GM19099 (cell line): ENCODE results near the gene RFX1.

ENCODE experiments used
- POLR2A ChIP-seq: IDR thresholded peaks from 3 replicates; pipeline ENCODE4 v1.6.1; 2011; ENCODE audit warnings: low read depth; ENCODE audit not compliant: insufficient read length; ENCODE audit errors: extremely low read depth

RFX1 gene

DNA sequence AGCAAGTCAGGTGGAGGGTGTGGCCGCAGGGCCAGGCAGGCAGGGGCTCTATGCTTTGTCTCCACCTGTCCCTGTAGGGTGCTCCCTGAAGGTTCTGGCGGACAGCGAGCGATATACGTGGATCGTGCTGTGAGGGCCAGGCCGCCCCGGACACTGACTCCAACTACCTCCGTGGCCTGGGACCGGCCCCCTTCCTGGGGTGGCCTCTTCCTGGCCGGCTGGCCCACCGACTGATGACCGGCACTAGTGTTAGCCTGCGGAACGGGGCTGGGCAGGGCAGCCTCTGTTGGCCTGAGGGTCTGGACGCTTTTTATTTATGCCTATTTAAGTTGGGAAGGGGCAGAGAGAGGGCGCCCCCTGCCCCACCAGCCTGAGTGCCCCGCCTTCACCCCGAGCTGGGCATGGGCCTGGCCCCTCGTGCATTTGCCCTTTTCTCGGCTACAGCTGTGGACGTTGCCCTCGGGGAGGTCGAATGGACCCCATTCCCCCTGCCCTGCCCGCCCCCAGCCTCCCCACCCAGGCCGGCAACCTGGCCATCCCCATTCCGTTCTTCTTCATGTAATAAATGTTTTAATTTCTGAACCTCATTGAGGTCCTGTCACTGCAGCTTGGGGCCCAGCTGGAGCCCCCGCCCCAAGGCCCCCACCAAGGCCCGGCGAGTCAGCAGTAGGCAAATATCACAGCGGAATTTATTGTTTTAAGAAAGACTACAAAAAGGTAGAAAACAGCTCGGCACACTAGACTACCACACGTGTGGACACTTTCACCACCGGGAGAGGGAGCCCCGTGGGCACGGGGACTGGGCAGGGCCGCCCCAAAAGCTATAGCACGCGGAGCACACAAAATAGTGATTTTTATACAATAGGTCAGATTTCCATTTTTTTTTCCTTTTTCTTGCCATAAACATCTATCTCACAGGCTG is 45.0 kb downstream of the RFX1 start:
- TF ChIP-seq POLR2A: no peak

DNA sequence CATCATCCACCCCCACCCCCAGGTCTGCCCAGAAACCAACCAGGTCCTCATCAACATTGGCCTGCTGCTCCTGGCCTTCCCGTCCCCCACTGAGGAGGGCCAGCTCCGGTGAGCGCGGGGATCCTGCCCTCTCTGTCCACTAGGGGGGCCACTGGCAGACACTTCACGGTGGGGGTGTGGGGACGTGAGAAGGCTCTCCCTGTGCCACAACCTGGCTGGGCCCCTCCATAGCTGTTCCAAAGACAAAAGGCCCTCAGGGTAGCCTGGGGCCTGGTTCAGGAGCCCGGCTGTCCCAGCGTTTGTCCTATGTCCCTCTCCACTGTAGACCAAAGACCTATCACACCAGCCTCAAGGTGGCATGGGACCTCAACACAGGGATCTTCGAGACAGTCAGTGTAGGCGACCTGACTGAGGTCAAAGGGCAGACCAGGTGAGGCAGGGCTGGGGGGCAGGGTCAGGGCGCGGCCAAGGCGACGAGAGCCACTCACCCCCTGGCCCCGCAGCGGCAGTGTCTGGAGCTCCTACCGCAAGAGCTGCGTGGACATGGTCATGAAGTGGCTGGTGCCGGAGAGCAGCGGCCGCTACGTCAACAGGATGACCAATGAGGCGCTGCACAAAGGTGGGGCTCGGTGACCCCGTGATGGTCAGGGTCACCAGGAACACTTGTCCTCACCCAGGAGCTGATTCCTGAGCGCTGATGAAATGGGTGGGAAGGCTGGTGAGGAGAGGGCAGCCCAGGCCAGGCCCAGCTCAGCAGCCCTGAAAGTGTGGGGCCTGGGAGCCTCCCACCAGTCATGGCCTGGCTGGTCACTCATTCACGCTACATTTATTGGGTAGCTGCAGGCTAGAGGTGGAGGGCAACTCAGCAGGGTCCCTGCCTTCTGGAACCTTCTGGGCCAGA is 45.9 kb downstream of the RFX1 start:
- TF ChIP-seq POLR2A: no peak

DNA sequence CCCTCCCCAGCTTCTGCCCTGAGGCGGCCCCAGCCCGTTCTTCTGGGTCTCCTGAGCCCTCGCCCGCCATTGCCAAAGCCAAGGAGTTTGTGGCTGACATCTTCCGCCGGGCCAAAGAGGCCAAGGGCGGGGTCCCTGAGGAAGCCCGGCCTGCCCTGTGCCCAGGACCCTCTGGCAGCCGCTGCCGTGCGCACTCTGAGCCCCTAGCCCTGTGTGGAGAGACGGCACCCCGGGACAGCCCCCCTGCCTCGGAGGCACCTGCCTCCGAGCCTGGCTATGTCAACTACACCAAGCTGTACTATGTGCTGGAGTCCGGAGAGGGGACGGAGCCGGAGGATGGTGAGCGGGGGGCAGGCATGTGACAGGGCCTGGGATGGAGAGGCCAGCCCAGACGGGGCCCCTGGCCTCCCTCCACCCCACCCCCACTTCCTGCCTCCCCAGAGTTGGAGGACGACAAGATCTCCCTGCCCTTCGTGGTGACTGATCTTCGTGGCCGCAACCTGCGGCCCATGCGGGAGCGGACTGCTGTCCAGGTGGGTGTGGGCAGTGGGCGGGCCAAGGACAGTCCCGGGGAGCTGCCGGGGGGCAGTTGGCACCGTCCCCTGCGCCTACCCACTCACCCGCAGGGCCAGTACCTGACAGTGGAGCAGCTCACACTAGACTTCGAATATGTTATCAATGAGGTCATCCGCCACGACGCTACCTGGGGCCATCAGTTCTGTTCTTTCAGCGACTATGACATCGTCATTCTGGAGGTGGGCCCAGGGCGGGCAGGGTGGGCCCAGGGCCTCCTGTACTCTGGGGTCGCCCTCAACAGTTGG is 46.8 kb downstream of the RFX1 start:
- no peak for TF ChIP-seq POLR2A

DNA sequence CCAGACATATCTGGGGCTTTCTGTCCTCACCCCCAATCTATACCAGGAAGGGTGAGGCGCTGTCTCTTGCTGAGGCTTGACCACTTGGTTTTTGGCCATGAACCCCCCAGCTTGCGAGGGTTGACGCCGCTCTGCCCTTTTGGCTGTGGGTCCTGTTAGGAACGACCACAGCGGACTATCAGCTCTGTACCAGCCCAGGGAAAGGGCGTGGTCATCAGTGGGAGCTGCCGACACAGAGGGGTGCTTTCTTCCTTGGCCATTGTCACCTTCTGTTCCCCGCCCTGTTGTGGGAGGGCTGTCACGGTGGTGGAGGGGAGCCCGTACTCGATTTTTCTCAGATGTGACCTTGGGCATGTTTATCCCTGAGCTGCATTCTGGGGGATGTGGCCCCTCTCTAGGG is 48.1 kb downstream of the RFX1 start:
- no peak for TF ChIP-seq POLR2A

DNA sequence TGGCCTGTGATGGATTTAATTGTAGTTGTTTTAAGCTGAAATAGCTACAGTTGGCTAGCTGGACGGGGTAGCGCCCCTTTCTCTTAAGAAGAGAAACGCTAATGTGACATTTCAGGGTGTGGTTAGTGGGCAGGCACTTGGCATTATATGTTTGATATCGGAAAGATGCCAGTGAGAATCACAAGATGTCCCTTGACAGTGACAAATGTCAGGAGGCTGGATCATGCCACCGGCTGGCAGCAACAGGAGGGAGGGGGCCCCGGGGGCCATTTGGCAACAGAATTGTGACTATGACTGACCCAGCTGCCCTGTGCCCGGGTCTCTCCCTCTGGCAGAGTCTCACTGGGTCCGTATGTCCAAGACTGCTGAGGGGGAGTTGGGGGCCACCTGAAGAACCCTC is 49.1 kb downstream of the RFX1 start:
- TF ChIP-seq POLR2A: no peak

DNA sequence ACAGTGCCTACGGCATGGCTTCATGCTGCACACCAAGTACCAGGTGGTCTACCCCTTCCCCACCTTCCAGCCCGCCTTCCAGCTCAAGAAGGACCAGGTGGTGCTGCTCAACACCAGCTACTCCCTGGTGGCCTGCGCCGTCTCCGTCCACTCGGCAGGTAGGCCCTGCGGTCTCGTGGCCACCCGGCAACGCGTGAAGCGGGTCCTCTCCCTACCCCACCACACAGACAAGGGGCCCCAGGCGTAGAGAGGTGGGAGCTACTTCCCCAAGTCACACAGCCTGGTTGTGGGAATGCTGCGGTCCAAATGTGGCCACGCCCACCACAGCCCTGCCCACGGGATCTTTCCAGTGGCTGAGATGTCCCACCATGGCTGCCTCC is 49.8 kb downstream of the RFX1 start:
- no peak for TF ChIP-seq POLR2A

DNA sequence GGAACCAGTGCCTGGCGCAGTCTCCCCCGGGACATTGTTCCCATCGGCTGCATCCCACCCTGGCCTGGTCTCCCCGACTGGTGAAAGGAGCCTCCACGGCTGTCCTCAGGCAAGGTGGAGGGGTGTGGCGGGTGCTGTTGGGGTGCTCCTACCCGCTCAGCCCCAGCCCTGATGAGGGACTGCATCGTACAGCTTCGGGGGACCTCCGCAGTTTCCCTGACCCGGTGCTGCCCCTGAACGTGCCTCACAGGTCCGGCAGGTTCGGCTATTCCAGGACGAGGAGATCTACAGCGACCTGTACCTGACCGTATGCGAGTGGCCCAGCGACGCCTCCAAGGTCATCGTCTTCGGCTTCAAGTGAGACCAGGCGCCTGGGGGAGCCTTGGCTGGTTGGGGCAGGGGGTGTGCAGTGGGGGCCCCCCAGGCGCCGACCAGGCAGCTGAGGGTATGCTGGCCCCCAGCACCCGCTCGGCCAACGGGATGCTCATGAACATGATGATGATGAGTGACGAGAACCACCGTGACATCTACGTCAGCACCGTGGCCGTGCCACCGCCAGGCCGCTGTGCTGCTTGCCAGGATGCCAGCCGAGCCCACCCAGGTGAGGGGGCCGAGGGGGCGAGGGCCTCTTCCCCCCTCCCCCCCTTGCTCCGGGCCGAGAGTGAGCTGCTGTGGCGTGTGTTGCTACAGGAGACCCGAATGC is 50.3 kb downstream of the RFX1 start:
- TF ChIP-seq POLR2A: no peak

DNA sequence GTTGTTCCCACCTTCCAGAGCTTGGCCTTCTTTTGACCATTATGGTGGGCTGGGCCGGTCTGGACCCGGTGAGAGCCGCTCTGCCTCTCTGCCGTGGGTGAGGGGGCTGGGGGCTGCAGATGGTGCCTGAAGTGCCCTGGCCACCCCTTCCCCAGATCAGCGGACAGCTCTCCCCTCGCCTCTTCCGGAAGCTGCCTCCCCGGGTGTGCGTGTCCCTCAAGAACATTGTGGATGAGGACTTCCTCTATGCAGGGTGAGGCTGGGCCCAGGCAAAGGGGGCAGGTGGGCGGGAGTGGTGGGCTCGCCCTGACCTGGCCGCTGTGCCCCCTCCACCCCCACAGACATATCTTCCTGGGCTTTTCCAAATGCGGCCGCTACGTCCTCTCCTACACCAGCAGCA is 51.9 kb downstream of the RFX1 start:
- TF ChIP-seq POLR2A: no peak

DNA sequence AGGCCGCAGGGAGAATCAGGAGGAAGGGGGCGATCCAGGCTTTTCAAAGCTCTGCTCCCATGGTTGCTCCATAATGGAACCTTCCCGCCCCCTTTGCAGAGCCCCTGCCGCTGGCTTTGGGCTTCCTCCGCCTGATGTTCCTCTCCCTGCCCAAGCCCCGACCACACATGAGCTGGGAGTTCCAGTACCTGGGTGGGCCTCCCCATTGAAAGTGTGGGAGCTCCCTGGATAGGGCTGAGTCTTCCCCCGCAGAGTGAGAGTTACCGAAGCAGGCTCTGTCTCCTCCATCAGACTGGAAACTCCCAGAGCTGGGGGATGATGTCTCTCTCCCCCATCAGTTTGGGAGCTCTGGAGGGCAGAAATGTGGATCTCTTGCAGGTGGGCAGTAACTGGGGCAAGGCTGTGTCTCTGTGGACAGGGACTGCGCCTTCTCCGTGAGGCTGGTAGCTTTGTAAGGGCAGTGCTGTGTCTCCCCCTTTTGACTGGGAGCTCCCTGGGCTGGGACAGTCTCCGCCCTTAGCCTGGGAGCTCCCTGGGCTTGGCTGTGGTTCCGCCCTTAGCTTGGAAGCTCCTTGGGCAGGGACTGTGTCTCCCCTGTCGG is 53.1 kb downstream of the RFX1 start:
- TF ChIP-seq POLR2A: no peak

DNA sequence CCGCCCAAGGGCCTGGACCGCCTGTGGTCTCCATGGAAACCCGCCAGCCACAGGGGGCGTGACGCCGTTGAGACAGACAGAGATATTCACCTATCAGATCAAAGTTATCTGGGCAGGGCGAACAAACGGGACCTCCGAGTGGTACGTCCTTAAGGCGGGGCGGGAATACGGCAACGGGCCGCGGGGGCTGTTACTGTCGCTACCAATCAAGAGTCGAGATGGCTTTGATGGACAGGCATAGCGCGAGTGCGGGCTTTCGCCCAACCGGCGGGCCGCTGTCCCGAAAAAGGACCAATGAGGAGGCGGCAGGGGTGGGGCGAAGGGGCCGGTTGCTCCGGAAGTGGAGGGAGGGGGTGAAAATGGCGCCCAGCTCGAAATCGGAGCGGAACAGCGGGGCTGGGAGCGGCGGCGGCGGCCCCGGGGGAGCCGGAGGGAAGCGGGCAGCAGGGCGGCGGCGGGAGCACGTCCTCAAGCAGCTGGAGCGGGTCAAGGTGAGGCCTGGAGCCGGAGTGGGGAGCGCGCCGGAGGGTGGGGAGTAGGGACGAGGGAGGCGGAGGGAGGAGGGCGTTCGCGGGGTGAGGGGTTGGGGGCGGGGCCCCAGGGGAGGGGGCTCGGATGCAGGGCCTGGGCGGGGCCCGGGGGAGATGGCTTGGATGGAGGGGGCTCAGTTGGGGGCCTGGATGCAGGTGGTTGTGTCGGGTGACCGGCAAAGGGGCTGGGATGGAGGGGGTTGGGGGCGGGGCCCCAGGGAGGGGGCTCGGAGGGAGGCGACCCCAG is 53.8 kb downstream of the RFX1 start, which contains the start of gene DCAF15:
Gene DCAF15 (plus strand): TSS at position 356 of the 777 bp plus-strand sequence. CDS start 4 bp downstream, at position 360.
- TF ChIP-seq POLR2A: peak; percentile 77

DNA sequence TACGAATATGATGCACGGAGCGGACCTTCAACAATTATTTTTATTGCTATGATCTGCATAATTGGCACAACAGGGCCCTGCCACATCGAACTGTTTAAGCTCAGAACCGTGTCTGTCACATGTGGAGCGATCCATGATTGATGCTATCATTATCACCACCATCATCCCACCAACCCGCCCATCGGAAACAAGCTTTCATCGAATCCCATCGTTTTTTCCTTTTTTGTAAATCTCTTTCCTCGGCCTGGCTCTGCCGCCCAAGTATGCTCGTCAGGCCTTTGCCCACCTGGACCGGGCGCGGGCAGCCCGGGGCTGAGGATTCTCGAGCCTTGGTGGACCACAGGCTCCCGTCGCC is 54.3 kb downstream of the RFX1 start:
- no peak for TF ChIP-seq POLR2A

DNA sequence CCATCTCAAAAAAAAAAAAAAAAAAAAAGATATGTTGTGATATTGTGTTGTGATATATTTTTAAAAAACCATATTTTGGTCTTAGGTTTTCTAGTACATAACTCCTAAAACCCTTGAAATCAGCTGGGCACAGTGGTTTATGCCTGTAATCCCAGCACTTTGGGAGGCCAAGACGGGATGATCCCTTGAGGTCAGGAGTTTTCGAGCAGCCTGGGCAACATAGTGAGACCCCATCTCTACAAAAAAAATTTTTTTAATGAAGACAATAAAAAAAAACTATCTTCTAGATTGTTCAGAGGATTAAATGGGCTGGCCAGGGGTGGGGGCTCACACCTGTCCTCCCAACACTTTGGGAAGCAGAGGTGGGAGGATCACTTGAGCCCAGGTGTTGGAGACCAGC is 55.1 kb downstream of the RFX1 start:
- no peak for TF ChIP-seq POLR2A

DNA sequence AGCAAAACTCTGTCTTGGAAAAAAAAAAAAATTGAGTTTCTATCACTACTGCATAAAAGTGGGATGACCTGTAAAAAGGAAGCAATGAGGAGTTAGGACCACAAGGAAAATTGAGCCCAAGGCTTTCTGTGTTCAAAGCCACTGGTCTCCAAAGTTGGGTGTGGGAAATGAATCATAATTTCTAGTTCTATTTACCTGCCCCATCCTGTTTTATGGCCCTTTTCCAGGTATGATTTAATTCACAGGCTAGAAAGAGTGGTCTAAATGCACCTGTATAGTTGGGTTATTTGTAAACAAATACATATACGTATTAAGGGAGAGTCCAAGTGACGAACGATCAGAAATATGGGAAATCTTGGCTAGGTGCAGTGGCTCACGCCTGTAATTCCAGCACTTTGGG is 59.7 kb downstream of the RFX1 start:
- TF ChIP-seq POLR2A: no peak

DNA sequence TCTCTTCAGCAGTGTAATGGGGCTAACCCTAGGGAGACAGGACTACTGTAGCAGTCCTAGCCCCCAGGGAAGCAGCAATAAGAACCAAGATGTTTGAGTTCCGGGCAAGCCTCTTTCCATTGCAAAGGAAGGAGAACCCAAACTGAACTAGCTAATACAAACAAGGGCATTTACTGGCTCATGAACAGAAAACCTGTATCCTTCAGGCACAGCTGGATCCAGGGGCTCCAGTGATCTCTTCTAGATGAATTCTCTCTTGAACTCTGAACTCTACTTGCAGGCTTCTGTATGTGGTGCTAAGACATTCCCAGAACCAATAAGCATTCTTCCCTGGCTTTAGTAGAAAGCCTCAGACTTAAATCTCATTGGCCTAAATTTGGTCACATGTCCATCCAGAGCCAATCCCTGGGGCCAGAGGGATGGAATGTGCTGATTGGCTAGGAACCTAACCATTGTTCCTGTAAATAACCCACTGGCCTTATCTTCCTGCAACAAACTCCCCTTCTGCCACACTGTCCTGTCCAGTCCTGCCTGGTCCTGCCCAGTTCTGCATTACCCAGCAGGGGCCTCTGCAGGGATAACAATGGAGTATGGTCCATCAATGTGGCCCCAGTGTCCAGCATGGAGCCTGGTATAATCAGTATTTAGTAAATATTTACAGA is 64.0 kb downstream of the RFX1 start:
- no peak for TF ChIP-seq POLR2A
